Purkinje cell (primary cell): ENCODE measurements around the gene REM1. TPM values are rescaled to one million over a fixed set of nuclear protein-coding genes. Genes with fewer than 3 reads are reported as not detected.

Source experiments
- polyA plus RNA-seq: library from polyadenylated mRNA; unstranded; fragments of >200 nt; fragmentation: Nextera tagmentation; gene quantifications from 2 replicates; pipeline ENCODE4 v1.2.1, GENCODE V29; 2014

REM1 gene
- polyA plus RNA-seq: not detected in 2 replicates

GRCh38 chr20:31474758-31475427 lies at the start of gene REM1, which contains the start of gene DEFB124:
Gene REM1, plus strand, starts transcription at chr20:31475288. Its CDS starts 1,158 bp downstream, at chr20:31476446.
Gene DEFB124, minus strand, starts transcription at chr20:31475127. Its CDS starts 2,114 bp downstream, at chr20:31473013.

GRCh38 chr20:31440012-31440659 lies 35.0 kb upstream of the REM1 start, which contains the start of gene DEFB123:
Gene DEFB123, plus strand, starts transcription at chr20:31440632. Its CDS starts 67 bp downstream, at chr20:31440699.

DNA sequence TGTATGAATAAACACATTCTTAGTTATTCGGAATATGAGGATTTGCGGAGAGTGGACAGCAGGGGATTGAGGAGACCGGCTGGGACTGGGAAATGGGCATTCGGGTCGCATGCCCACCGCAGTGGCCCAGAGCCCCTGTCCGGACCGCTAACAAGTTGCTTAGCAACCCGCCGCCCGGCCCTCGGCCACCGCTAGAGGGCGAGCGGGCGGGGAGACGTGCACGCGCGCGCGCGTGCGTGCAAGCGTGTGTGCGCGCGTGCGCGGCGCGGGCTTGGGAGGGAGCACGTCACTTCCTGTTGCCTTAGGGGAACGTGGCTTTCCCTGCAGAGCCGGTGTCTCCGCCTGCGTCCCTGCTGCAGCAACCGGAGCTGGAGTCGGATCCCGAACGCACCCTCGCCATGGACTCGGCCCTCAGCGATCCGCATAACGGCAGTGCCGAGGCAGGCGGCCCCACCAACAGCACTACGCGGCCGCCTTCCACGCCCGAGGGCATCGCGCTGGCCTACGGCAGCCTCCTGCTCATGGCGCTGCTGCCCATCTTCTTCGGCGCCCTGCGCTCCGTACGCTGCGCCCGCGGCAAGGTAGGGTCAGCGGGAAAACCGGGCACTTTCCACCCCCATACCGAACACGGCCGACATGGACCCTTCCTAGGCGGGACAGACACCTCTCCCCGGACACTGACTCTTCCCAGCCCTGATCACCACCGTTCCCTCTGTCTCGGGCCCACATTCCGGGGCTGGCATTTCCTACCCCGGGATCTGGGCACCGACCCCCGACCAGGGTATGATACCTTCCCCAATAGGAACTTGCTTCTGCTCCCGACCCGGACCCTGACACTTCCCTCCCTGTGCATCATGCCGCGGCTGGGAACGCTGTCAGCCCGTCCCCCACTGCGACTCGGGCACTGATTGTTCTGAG lies 39.3 kb downstream of the REM1 start, which contains the start of gene HM13:
Gene HM13 (plus strand): TSS at position 289 of the 918 bp plus-strand sequence. CDS start 110 bp downstream, at position 399.

Other genes with a start within 250 kb of the REM1 start
- not detected in 2 replicates for gene DEFB115, start 217.6 kb upstream of the REM1 start, polyA plus RNA-seq
- not detected in 2 replicates for gene DEFB116, start 166.7 kb upstream of the REM1 start, polyA plus RNA-seq
- not detected in 2 replicates for gene DEFB118, start 106.7 kb upstream of the REM1 start, polyA plus RNA-seq
- gene DEFB119, start 84.7 kb upstream of the REM1 start, polyA plus RNA-seq: not detected in 2 replicates
- not detected in 2 replicates for gene DEFB121, start 69.1 kb upstream of the REM1 start, polyA plus RNA-seq
- gene DEFB123, start 34.7 kb upstream of the REM1 start, polyA plus RNA-seq: not detected in 2 replicates
- not detected in 2 replicates for gene DEFB124, start 161 bp upstream of the REM1 start, polyA plus RNA-seq
- 20.3 and 27.0 TPM in 2 replicates for gene HM13, start 39.2 kb downstream of the REM1 start, polyA plus RNA-seq
- 0.41 and 0.75 TPM in 2 replicates for gene ID1, start 130.0 kb downstream of the REM1 start, polyA plus RNA-seq
- gene COX4I2, start 162.6 kb downstream of the REM1 start, polyA plus RNA-seq: 1.9 TPM in 1 of 2 replicates, not detected in the other
- 1.2 and 6.4 TPM in 2 replicates for gene BCL2L1, start 247.6 kb downstream of the REM1 start, polyA plus RNA-seq